Chondrocyte (in vitro differentiated cells): ENCODE results near the gene PRDM12. TPM values are rescaled to one million over a fixed set of nuclear protein-coding genes. Genes with fewer than 3 reads are reported as not detected.

Source experiments
- DNase-seq: peaks from one replicate; pipeline ENCODE4 v3.0.0; 2021; ENCODE audit warnings: mixed read lengths, low spot score
- H3K27ac Mint-ChIP-seq: one replicate; pipeline ENCODE4 v1.8.0; 2021; ENCODE audit warnings: mild to moderate bottlenecking, moderate library complexity, mixed read lengths; ENCODE audit not compliant: unreplicated experiment
- H3K27me3 Mint-ChIP-seq: 2 replicates; pipeline ENCODE4 v1.8.0; 2021; ENCODE audit warnings: low read depth, mixed read lengths
- H3K36me3 Mint-ChIP-seq: 2 replicates; pipeline ENCODE4 v1.8.0; 2021; ENCODE audit warnings: low read depth, mixed read lengths
- H3K4me1 Mint-ChIP-seq: 2 replicates; pipeline ENCODE4 v1.8.0; 2021; ENCODE audit warnings: low read depth, mild to moderate bottlenecking, mixed read lengths
- H3K4me3 Mint-ChIP-seq: one replicate; pipeline ENCODE4 v1.8.0; 2021; ENCODE audit warnings: mild to moderate bottlenecking, moderate library complexity, mixed read lengths; ENCODE audit not compliant: unreplicated experiment
- H3K9me3 Mint-ChIP-seq: 2 replicates; pipeline ENCODE4 v1.8.0; 2021; ENCODE audit warnings: low read depth, mixed read lengths
- CTCF ChIP-seq: fragments of 200-600 bp; sonication (generic); IDR thresholded peaks from 2 replicates; pipeline ENCODE4 v1.5.0; 2021; ENCODE audit warnings: antibody characterized with exemption, mild to moderate bottlenecking, moderate library complexity
- total RNA-seq: library from RNA; stranded (reverse); gene quantifications from 3 replicates; pipeline ENCODE4 v1.2.1, GENCODE V29; 2021

The PRDM12 gene
- total RNA-seq, 1 donor from 2014 or later, result 0.10 TPM

- Mint-ChIP-seq H3K9me3 (no peaks in the 10 kb centered on the region), H3K27ac (no peak overlapping the region), H3K4me3 (no peak overlapping the region), H3K4me1 (peaks cover 20% of the 10 kb centered on the region), H3K27me3 (peaks cover 65% of the 10 kb centered on the region), H3K36me3 (peaks cover 3% of the 10 kb centered on the region)
- DNase-seq, result no peak
- no peak for TF ChIP-seq CTCF
Measured at GRCh38 chr9:130660683-130661450, 3.5 kb upstream of the PRDM12 start.

- no peak for DNase-seq
Measured at GRCh38 chr9:130661451-130662098, 2.8 kb upstream of the PRDM12 start.

GRCh38 chr9:130662099-130662969 lies 2.1 kb upstream of the PRDM12 start:
- TF ChIP-seq CTCF, result no peak
- no peak overlapping the region for H3K4me3 Mint-ChIP-seq
- DNase-seq, result no peak
- H3K36me3 Mint-ChIP-seq, result peaks cover 3% of the 10 kb centered on the region
- H3K9me3 Mint-ChIP-seq, result no peaks in the 10 kb centered on the region
- H3K4me1 Mint-ChIP-seq, result peaks cover 20% of the 10 kb centered on the region
- no peak overlapping the region for H3K27ac Mint-ChIP-seq
- peaks cover 59% of the 10 kb centered on the region for H3K27me3 Mint-ChIP-seq

More at GRCh38 chr9:130661451-130662098, 2.8 kb upstream of the PRDM12 start:
- Mint-ChIP-seq H3K4me1 (peaks cover 20% of the 10 kb centered on the region), H3K36me3 (peaks cover 3% of the 10 kb centered on the region), H3K27me3 (peaks cover 61% of the 10 kb centered on the region), H3K4me3 (no peak overlapping the region), H3K27ac (no peak overlapping the region), H3K9me3 (no peaks in the 10 kb centered on the region)
- TF ChIP-seq CTCF, result no peak

GRCh38 chr9:130662970-130663257 lies 1.5 kb upstream of the PRDM12 start:
- TF ChIP-seq CTCF, result no peak
- H3K36me3 Mint-ChIP-seq, result peaks cover 3% of the 10 kb centered on the region
- H3K27me3 Mint-ChIP-seq, result peaks cover 60% of the 10 kb centered on the region
- peaks cover 20% of the 10 kb centered on the region for H3K4me1 Mint-ChIP-seq
- H3K4me3 Mint-ChIP-seq, result peak overlapping the region; percentile 28
- no peak for DNase-seq
- no peaks in the 10 kb centered on the region for H3K9me3 Mint-ChIP-seq
- no peak overlapping the region for H3K27ac Mint-ChIP-seq
